ENCODE data around the gene QRICH2.

DNA sequence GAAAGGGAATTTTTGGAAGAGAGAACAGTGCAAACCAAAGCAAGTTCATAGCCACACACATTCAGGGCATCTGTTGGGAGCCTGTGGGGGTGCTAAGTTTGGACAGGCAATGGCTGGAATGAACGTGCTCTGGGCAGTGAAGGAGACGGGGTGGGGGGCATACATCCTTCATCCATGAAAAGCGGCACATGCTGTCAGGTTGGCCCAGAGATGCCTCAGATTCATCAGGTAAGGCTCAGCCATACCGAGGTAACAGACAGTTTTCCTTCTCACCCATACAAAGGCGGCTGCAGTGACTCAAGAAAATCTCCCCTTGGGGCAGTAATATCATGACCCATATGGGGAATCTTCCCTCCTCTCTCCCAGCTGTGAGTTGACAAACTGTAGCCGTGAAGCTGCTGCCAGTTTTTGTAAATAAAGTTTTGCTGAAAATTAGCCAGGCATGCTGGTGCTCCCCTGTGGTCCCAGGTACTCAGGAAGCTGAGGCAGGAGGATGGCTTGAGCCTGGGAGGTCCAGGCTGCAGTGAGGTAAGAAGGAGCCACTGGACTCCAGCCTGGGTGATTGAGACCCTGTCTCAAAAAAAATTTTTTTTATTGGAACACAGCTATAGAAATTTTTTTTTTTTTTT is 52.2 kb downstream of the QRICH2 start:
- TF ChIP-seq POLR2A (IDR thresholded peaks at IDR 0.05; ENCODE audit: low read depth, low read length) (no peak), FOXM1 (IDR thresholded peaks at IDR 0.05; ENCODE audit: low read depth, low read length) (no peak), PAX5 (IDR thresholded peaks at IDR 0.05; ENCODE audit: borderline replicate concordance, low read depth, low read length) (no peak), NFYB (IDR thresholded peaks at IDR 0.05; ENCODE audit: insufficient read depth, low read depth, low read length) (no peak), ZNF274 (IDR thresholded peaks at IDR 0.05; ENCODE audit: insufficient read depth, insufficient read length) (no peak), CHD4 (IDR thresholded peaks at IDR 0.05) (no peak), RAD21 (IDR thresholded peaks at IDR 0.05; ENCODE audit: insufficient read depth, low read depth, low read length) (no peak), SUZ12 (IDR thresholded peaks at IDR 0.05; ENCODE audit: unreplicated experiment) (no peak), RB1 (IDR thresholded peaks at IDR 0.05; ENCODE audit: borderline replicate concordance) (no peak)
- TF ChIP-seq, protein P1, sequence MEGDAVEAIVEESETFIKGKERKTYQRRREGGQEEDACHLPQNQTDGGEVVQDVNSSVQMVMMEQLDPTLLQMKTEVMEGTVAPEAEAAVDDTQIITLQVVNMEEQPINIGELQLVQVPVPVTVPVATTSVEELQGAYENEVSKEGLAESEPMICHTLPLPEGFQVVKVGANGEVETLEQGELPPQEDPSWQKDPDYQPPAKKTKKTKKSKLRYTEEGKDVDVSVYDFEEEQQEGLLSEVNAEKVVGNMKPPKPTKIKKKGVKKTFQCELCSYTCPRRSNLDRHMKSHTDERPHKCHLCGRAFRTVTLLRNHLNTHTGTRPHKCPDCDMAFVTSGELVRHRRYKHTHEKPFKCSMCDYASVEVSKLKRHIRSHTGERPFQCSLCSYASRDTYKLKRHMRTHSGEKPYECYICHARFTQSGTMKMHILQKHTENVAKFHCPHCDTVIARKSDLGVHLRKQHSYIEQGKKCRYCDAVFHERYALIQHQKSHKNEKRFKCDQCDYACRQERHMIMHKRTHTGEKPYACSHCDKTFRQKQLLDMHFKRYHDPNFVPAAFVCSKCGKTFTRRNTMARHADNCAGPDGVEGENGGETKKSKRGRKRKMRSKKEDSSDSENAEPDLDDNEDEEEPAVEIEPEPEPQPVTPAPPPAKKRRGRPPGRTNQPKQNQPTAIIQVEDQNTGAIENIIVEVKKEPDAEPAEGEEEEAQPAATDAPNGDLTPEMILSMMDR (IDR thresholded peaks at IDR 0.05 in 2 of 3, conservative IDR thresholded peaks at IDR 0.05 in 1 of 3; ENCODE audit: control insufficient read depth in 2 of 3, extremely low read depth in 1 of 3, insufficient read depth in 1 of 3, low read depth in 3 of 3, low read length in 3 of 3): no peak
- TF ChIP-seq, protein P2, sequence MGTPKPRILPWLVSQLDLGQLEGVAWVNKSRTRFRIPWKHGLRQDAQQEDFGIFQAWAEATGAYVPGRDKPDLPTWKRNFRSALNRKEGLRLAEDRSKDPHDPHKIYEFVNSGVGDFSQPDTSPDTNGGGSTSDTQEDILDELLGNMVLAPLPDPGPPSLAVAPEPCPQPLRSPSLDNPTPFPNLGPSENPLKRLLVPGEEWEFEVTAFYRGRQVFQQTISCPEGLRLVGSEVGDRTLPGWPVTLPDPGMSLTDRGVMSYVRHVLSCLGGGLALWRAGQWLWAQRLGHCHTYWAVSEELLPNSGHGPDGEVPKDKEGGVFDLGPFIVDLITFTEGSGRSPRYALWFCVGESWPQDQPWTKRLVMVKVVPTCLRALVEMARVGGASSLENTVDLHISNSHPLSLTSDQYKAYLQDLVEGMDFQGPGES (IDR thresholded peaks at IDR 0.05): no peak
- TF ChIP-seq, protein P3, sequence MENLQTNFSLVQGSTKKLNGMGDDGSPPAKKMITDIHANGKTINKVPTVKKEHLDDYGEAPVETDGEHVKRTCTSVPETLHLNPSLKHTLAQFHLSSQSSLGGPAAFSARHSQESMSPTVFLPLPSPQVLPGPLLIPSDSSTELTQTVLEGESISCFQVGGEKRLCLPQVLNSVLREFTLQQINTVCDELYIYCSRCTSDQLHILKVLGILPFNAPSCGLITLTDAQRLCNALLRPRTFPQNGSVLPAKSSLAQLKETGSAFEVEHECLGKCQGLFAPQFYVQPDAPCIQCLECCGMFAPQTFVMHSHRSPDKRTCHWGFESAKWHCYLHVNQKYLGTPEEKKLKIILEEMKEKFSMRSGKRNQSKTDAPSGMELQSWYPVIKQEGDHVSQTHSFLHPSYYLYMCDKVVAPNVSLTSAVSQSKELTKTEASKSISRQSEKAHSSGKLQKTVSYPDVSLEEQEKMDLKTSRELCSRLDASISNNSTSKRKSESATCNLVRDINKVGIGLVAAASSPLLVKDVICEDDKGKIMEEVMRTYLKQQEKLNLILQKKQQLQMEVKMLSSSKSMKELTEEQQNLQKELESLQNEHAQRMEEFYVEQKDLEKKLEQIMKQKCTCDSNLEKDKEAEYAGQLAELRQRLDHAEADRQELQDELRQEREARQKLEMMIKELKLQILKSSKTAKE (IDR thresholded peaks at IDR 0.05; ENCODE audit: low read depth, poor library complexity, severe bottlenecking): no peak
- TF ChIP-seq, protein P4, sequence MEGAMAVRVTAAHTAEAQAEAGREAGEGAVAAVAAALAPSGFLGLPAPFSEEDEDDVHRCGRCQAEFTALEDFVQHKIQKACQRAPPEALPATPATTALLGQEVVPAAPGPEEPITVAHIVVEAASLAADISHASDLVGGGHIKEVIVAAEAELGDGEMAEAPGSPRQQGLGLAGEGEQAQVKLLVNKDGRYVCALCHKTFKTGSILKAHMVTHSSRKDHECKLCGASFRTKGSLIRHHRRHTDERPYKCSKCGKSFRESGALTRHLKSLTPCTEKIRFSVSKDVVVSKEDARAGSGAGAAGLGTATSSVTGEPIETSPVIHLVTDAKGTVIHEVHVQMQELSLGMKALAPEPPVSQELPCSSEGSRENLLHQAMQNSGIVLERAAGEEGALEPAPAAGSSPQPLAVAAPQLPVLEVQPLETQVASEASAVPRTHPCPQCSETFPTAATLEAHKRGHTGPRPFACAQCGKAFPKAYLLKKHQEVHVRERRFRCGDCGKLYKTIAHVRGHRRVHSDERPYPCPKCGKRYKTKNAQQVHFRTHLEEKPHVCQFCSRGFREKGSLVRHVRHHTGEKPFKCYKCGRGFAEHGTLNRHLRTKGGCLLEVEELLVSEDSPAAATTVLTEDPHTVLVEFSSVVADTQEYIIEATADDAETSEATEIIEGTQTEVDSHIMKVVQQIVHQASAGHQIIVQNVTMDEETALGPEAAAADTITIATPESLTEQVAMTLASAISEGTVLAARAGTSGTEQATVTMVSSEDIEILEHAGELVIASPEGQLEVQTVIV (IDR thresholded peaks at IDR 0.05; ENCODE audit: borderline replicate concordance, partially characterized antibody): no peak
- TF ChIP-seq, protein P5, sequence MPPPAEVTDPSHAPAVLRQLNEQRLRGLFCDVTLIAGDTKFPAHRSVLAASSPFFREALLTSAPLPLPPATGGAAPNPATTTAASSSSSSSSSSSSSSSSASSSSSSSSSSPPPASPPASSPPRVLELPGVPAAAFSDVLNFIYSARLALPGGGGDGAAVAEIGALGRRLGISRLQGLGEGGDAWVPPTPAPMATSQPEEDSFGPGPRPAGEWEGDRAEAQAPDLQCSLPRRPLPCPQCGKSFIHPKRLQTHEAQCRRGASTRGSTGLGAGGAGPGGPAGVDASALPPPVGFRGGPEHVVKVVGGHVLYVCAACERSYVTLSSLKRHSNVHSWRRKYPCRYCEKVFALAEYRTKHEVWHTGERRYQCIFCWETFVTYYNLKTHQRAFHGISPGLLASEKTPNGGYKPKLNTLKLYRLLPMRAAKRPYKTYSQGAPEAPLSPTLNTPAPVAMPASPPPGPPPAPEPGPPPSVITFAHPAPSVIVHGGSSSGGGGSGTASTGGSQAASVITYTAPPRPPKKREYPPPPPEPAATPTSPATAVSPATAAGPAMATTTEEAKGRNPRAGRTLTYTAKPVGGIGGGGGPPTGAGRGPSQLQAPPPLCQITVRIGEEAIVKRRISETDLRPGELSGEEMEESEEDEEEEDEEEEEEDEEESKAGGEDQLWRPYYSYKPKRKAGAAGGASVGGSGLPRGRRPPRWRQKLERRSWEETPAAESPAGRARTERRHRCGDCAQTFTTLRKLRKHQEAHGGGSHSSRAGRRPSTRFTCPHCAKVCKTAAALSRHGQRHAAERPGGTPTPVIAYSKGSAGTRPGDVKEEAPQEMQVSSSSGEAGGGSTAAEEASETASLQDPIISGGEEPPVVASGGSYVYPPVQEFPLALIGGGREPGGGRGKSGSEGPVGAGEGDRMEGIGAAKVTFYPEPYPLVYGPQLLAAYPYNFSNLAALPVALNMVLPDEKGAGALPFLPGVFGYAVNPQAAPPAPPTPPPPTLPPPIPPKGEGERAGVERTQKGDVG (CRISPR knock-in tag; IDR thresholded peaks at IDR 0.05): no peak
